K562 (cell line): ENCODE results near the gene WDPCP. TPM values are rescaled to one million over a fixed set of nuclear protein-coding genes. Genes with fewer than 3 reads are reported as not detected.

Experiments used
- ATAC-seq: fragments of 200-7000 bp; cut with Tn5 transposase; 3 replicates; pipeline ENCODE4 v1.9.1; 2020; ENCODE audit warnings: moderate library complexity
- BruUV-seq: library from RNA; stranded (reverse); fragments of 400-500 nt; replicated peaks from 2 replicates; lab custom pipeline; 2021; lab: Mats Ljungman, UMichigan
- CTCF ChIA-PET: fragments of 300-600 bp; formaldehyde crosslinking; extraction: SDS; loops from one replicate; lab custom pipeline; 2021; ENCODE audit warnings: low intra/inter-chr PET ratio; lab: Yijun Ruan, JAX
- POLR2A ChIA-PET: fragments of 300-600, 350-650 bp; sonication (Branson Sonifier 250); formaldehyde crosslinking; extraction: SDS; loops from one replicate; lab custom pipeline; 2021; ENCODE audit warnings: antibody characterized with exemption, inconsistent platforms; lab: Yijun Ruan, JAX
- DNase-seq, 4 experiments: peaks; one replicate each; pipeline versions ENCODE4 v3.0.0 to v3.0.0-alpha.2; 2011 to 2018; ENCODE audit warnings: low spot score in 3 of 4, mixed read lengths in 3 of 4; ENCODE audit errors: extremely low read depth in 1 of 4
- FAIRE-seq: peaks from 2 replicates; lab custom pipeline; 2011; peaks lifted over from hg19 to GRCh38; lab: Jason Lieb, UNC
- H2AFZ ChIP-seq: 2 replicates; pipeline ENCODE4 v1.6.0; 2011; ENCODE audit warnings: low read depth, low read length, control low read depth, inconsistent platforms
- H3K27ac ChIP-seq: fragments of 200-600 bp; 3 replicates; pipeline ENCODE4 v1.8.0; 2011; ENCODE audit warnings: low read depth, mild to moderate bottlenecking, control low read depth, inconsistent platforms, low read length, moderate library complexity, mixed read lengths; ENCODE audit errors: extremely low read depth
- H3K27me3 ChIP-seq, 2 experiments: fragments of 300-600 bp in 1 of 2; 2 replicates in 1 of 2; 3 replicates in 1 of 2; pipeline versions ENCODE4 v1.6.0 to v1.8.0; 2011; ENCODE audit warnings: inconsistent platforms in 2 of 2, low read length in 2 of 2, mild to moderate bottlenecking in 1 of 2, mixed read lengths in 1 of 2, moderate library complexity in 1 of 2; ENCODE audit not compliant: control insufficient read depth in 2 of 2, insufficient read depth in 2 of 2
- H3K36me3 ChIP-seq: fragments of 300-600 bp; 3 replicates; pipeline ENCODE4 v1.8.0; 2011; ENCODE audit warnings: mild to moderate bottlenecking, low read length, inconsistent platforms; ENCODE audit not compliant: control insufficient read depth, insufficient read depth
- H3K4me1 ChIP-seq, 2 experiments: fragments of 200-600 bp in 1 of 2; replicated peaks in 1 of 2; 2 replicates in 1 of 2; 3 replicates in 1 of 2; pipeline versions ENCODE4 v1.5.1 to v1.8.0; 2011; ENCODE audit warnings: inconsistent platforms in 2 of 2, low read length in 2 of 2, mild to moderate bottlenecking in 1 of 2, mixed read lengths in 1 of 2, moderate library complexity in 1 of 2; ENCODE audit not compliant: control insufficient read depth in 2 of 2, insufficient read depth in 2 of 2
- H3K4me2 ChIP-seq: 2 replicates; pipeline ENCODE4 v1.6.1; 2011; ENCODE audit warnings: low read length, control low read depth, inconsistent platforms, mixed read lengths; ENCODE audit not compliant: insufficient read depth
- H3K4me3 ChIP-seq: fragments of 200-600 bp; sonication (generic), shearing (Covaris generic); 2 replicates; pipeline ENCODE4 v1.5.1; 2016; ENCODE audit warnings: control low read depth, inconsistent platforms
- H3K79me2 ChIP-seq: fragments of 200-600 bp; 3 replicates; pipeline ENCODE4 v1.8.0; 2011; ENCODE audit warnings: low read length, inconsistent platforms; ENCODE audit not compliant: control insufficient read depth, insufficient read depth
- H3K9ac ChIP-seq, 2 experiments: 2 replicates each; pipeline versions ENCODE4 v1.6.0 to v1.6.1; 2011; ENCODE audit warnings: low read depth in 2 of 2, low read length in 2 of 2, control low read depth in 1 of 2, inconsistent platforms in 1 of 2, mild to moderate bottlenecking in 1 of 2, mixed read lengths in 1 of 2; ENCODE audit not compliant: insufficient read depth in 1 of 2
- H3K9me1 ChIP-seq: one replicate; pipeline ENCODE4 v1.6.0; 2011; ENCODE audit warnings: inconsistent platforms, mild to moderate bottlenecking, low read length, moderate library complexity; ENCODE audit not compliant: control insufficient read depth, insufficient read depth
- H3K9me3 ChIP-seq: replicated peaks from 2 replicates; pipeline ENCODE4 v1.5.1; 2011; ENCODE audit warnings: low read depth, low read length, inconsistent platforms; ENCODE audit not compliant: control insufficient read depth, insufficient read depth
- H4K20me1 ChIP-seq: replicated peaks from 2 replicates; pipeline ENCODE4 v1.6.1; 2011; ENCODE audit warnings: low read length, inconsistent platforms, mixed read lengths; ENCODE audit not compliant: control insufficient read depth, insufficient read depth
- CEBPZ ChIP-seq: fragments of 150-350 bp; IDR thresholded peaks from 2 replicates; pipeline ENCODE4 v1.6.1; 2014; ENCODE audit warnings: low read depth, mild to moderate bottlenecking, low read length, borderline replicate concordance
- KLF16 ChIP-seq: IDR thresholded peaks from 2 replicates; pipeline ENCODE4 v1.6.1; 2016; ENCODE audit warnings: antibody characterized with exemption
- NR2C2 ChIP-seq, 2 experiments: fragments of 200-800 bp in 1 of 2; sonication (Bioruptor generic) in 1 of 2; sonication (generic) in 1 of 2; formaldehyde crosslinking in 1 of 2; IDR thresholded peaks; 2 replicates each; pipeline versions ENCODE4 v1.6.1 to v1.8.0; 2016 to 2022; ENCODE audit warnings: mild to moderate bottlenecking in 1 of 2, missing compliant biosample characterization in 1 of 2, missing genetic modification characterization in 1 of 2, missing genetic modification reagents in 1 of 2
- POLR2B ChIP-seq: fragments of 450-650 bp; IDR thresholded peaks from 2 replicates; pipeline ENCODE4 v1.6.1; 2018; ENCODE audit warnings: low read depth; ENCODE audit not compliant: partially characterized antibody
- RREB1 ChIP-seq: fragments of 250-450 bp; sonication (Bioruptor Pico); IDR thresholded peaks from 2 replicates; pipeline ENCODE4 v1.4.0; 2020
- ZNF551 ChIP-seq: fragments of 250-450 bp; sonication (Bioruptor Pico); IDR thresholded peaks from 2 replicates; pipeline ENCODE4 v1.5.0; 2021; ENCODE audit warnings: mild to moderate bottlenecking, moderate library complexity
- ZNF609 ChIP-seq: sonication (generic); formaldehyde crosslinking; IDR thresholded peaks from 2 replicates; pipeline ENCODE4 v1.8.1; 2023; ENCODE audit warnings: missing genetic modification reagents, mild to moderate bottlenecking, borderline replicate concordance
- WGBS: fragments of 100-300 bp; shearing (Covaris generic); methylation state at CpG from one replicate; pipeline ENCODE4 v1.1.6; 2016; ENCODE audit warnings: low coverage, mixed read lengths; ENCODE audit not compliant: insufficient coverage; ENCODE audit errors: missing lambda C conversion rate; 5-methylcytosine and 5-hydroxymethylcytosine counted together
- in situ Hi-C: fragments of 300-500 bp; cut with MboI; formaldehyde crosslinking; loops from 4 replicates; pipeline ENCODE4 v1.15.0; 2018; ENCODE audit warnings: inconsistent platforms, mixed read lengths
- intact Hi-C: fragments of 100-400 bp; cut with micrococcal nuclease; formaldehyde crosslinking; loops from 2 replicates; pipeline ENCODE4 v1.14.2; 2022
- polyA plus RNA-seq, 8 experiments: library from polyadenylated mRNA; depleted of rRNA in 4 of 8; stranded (reverse) in 5 of 8; unstranded in 3 of 8; fragments of >200 nt; fragmentation: Nextera tagmentation in 2 of 8; fragmentation: Illumina TruSeq in 1 of 8; extraction: Ambion mirVana in 2 of 8; extraction: Trizol in 1 of 8; gene quantifications; 2 replicates each; pipeline versions ENCODE4 v1.2.1 to v1.2.3, GENCODE V29; 2011 to 2014; ENCODE audit warnings: inconsistent platforms in 1 of 8, missing spikeins in 1 of 8
- total RNA-seq, 7 experiments: library from RNA; depleted of rRNA in 6 of 7; stranded (reverse); fragments of >200 nt in 6 of 7; fragmentation: Illumina TruSeq in 2 of 7; extraction: Trizol in 2 of 7; gene quantifications; 2 replicates each; pipeline versions ENCODE4 v1.2.1 to v1.2.3, GENCODE V29; 2011 to 2021; ENCODE audit warnings: low replicate concordance in 1 of 7

WDPCP gene
- total and polyA plus RNA-seq, 9 of the 15 experiments (the other 6 are each of a cell fraction or from before 2014, with no cell fraction given) = 1.4 to 6.4 (median 5.5) TPM

- Histone ChIP-seq H3K4me3 (no peak overlapping the region), H3K4me1 (no peaks in the 10 kb centered on the region), H3K79me2 (no peaks in the 10 kb centered on the region), H3K27me3 (no peaks in the 10 kb centered on the region), H3K27ac (no peak overlapping the region), H3K9me1 (no peaks in the 10 kb centered on the region), H3K9ac (no peak overlapping the region), H2AFZ (no peak overlapping the region), H3K36me3 (no peaks in the 10 kb centered on the region), H3K9me3 (no peaks in the 10 kb centered on the region), H4K20me1 (no peaks in the 10 kb centered on the region), H3K4me2 (no peak overlapping the region)
- 23% methylated on average over 4 of the region's 4 CpGs for WGBS
- FAIRE-seq (no peak), ATAC-seq (no peak), DNase-seq (no peak)
- in situ Hi-C loops = no loop called here
- ChIA-PET POLR2A (interaction anchor here (0.6 to 1.5 kb wide), 2 partner anchors 36 to 254 kb away, joined by 3 to 4 read pairs; partner anchors contain the start of gene MDH1), CTCF (no interaction called here)
- intact Hi-C loops = no loop called here
- no TSS peak for BruUV-seq
- no peak for TF ChIP-seq ZNF609 (CRISPR knock-in tag)
- TF ChIP-seq KLF16 = no peak
- TF ChIP-seq POLR2B = no peak
- no peak for TF ChIP-seq ZNF551 (CRISPR knock-in tag)
- TF ChIP-seq RREB1 (CRISPR knock-in tag) = no peak
- TF ChIP-seq CEBPZ = no peak
- TF ChIP-seq NR2C2 (CRISPR knock-in tag; IDR thresholded peaks at IDR 0.05) = no peak
- TF ChIP-seq NR2C2 (tag; IDR thresholded peaks at IDR 0.05) = no peak
Observed at GRCh38 chr2:63553049-63553448, 35.2 kb downstream of the WDPCP start.
